ENCODE data around the gene SIGLEC1. TPM values are rescaled to one million over a fixed set of nuclear protein-coding genes. Genes with fewer than 3 reads are reported as not detected.

The SIGLEC1 gene
- total RNA-seq, 1 experiment from 2014 or later = not detected

DNA sequence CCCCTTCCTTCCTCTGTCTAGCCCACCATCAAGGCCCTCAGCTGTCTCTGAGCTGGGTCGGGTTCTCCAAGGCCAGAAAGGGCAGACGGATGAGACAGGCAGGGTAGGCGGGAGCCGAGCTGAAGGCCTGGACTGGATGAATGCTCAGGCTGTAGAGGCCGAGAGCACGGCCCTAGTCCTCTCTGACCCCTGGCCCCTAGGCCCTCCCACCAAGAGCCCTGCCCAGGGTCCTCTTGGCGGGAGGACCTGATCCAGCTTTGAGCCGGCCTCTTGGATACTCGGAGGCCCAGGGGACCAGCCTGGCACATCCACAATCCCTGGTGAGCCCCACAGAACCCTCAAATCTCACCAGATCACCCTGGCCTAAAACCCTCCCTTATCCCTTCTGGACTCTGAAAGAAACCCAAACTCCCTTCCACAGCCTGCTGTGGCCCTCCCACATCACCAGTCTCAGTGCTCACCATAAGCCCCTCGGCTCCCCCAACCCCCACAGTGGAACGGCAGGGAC lies 47.0 kb upstream of the SIGLEC1 start:
- TF ChIP-seq EZH2 (IDR thresholded peaks at IDR 0.05; ENCODE audit: low read length, unreplicated experiment) = no peak
- intact Hi-C loops (cut with micrococcal nuclease) = no loop called here
- ChIA-PET POLR2A (ENCODE audit: unreplicated experiment) (no interaction called here), CTCF (no interaction called here)
- no TSS peak for BruUV-seq (replicated peaks)
- no peaks in the 10 kb centered on the region for H3K4me1 ChIP-seq (ENCODE audit: insufficient read depth, low read length)
- no peak overlapping the region for H2AFZ ChIP-seq (ENCODE audit: low read length)
- no peak overlapping the region for H3K9ac ChIP-seq (ENCODE audit: low read length)
- H3K36me3 ChIP-seq (ENCODE audit: low read depth, low read length) = peaks cover 15% of the 10 kb centered on the region
- H4K20me1 ChIP-seq (ENCODE audit: low read length) = no peaks in the 10 kb centered on the region
- H3K27ac ChIP-seq (ENCODE audit: low read length) = no peak overlapping the region
- no peaks in the 10 kb centered on the region for H3K27me3 ChIP-seq (ENCODE audit: low read length)
- H3K4me2 ChIP-seq (ENCODE audit: low read length) = no peak overlapping the region
- H3K79me2 ChIP-seq (ENCODE audit: low read length) = peaks cover 27% of the 10 kb centered on the region
- DNase-seq = no peak
- ATAC-seq = no peak
- H3K4me3 ChIP-seq (ENCODE audit: low read length) = no peak overlapping the region
- H3F3A ChIP-seq (ENCODE audit: low read length, unreplicated experiment) = no peaks in the 10 kb centered on the region
- no peaks in the 10 kb centered on the region for H3K9me2 ChIP-seq (replicated peaks; ENCODE audit: low read length)
- H3K9me3 ChIP-seq (ENCODE audit: low read length) = no peaks in the 10 kb centered on the region

DNA sequence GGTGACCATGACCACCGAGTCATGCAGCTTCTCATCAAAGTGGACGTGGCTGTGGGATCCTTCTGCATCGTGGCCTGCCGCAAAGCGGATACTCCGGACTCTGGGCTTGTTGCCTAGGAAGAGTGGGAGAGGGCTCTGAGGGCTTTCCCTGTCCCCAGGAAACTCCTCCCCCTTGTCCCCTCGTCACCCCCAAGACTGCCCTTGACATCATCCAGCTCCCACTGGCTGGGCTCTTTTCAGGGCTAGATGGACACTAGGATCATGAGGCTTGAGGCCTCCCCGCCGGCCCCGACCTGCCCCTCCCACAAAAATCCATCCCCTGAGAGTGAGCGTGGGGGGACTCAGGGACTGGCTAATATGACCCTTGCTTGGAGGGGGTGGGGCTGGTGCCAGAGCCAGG lies 46.2 kb upstream of the SIGLEC1 start:
- DNase-seq = no peak
- no peak overlapping the region for H3K4me2 ChIP-seq (ENCODE audit: low read length)
- ChIA-PET CTCF (no interaction called here), POLR2A (ENCODE audit: unreplicated experiment) (interaction anchor here (1.2 kb wide), 1 partner anchor 9 kb away, joined by 3 read pairs; the partner anchor contains the start of gene ADISSP)
- no peak for ATAC-seq
- intact Hi-C loops (cut with micrococcal nuclease) = no loop called here
- peaks cover 19% of the 10 kb centered on the region for H3K79me2 ChIP-seq (ENCODE audit: low read length)
- no peaks in the 10 kb centered on the region for H3F3A ChIP-seq (ENCODE audit: low read length, unreplicated experiment)
- H3K36me3 ChIP-seq (ENCODE audit: low read depth, low read length) = peaks cover 15% of the 10 kb centered on the region
- TF ChIP-seq EZH2 (IDR thresholded peaks at IDR 0.05; ENCODE audit: low read length, unreplicated experiment) = no peak
- TF ChIP-seq, protein P1, sequence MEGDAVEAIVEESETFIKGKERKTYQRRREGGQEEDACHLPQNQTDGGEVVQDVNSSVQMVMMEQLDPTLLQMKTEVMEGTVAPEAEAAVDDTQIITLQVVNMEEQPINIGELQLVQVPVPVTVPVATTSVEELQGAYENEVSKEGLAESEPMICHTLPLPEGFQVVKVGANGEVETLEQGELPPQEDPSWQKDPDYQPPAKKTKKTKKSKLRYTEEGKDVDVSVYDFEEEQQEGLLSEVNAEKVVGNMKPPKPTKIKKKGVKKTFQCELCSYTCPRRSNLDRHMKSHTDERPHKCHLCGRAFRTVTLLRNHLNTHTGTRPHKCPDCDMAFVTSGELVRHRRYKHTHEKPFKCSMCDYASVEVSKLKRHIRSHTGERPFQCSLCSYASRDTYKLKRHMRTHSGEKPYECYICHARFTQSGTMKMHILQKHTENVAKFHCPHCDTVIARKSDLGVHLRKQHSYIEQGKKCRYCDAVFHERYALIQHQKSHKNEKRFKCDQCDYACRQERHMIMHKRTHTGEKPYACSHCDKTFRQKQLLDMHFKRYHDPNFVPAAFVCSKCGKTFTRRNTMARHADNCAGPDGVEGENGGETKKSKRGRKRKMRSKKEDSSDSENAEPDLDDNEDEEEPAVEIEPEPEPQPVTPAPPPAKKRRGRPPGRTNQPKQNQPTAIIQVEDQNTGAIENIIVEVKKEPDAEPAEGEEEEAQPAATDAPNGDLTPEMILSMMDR (conservative IDR thresholded peaks at IDR 0.05; ENCODE audit: low read depth, low read length) = no peak
- TF ChIP-seq EZH2phosphoT487 (IDR thresholded peaks at IDR 0.05; ENCODE audit: borderline replicate concordance, low read length) = no peak
- H4K20me1 ChIP-seq (ENCODE audit: low read length) = no peaks in the 10 kb centered on the region
- no TSS peak for BruUV-seq (replicated peaks)
- H2AFZ ChIP-seq (ENCODE audit: low read length) = no peak overlapping the region
- H3K27ac ChIP-seq (ENCODE audit: low read length) = no peak overlapping the region
- H3K9ac ChIP-seq (ENCODE audit: low read length) = no peak overlapping the region
- no peaks in the 10 kb centered on the region for H3K4me1 ChIP-seq (ENCODE audit: insufficient read depth, low read length)
- H3K9me3 ChIP-seq (ENCODE audit: low read length) = no peaks in the 10 kb centered on the region
- no peaks in the 10 kb centered on the region for H3K27me3 ChIP-seq (ENCODE audit: low read length)
- H3K4me3 ChIP-seq (ENCODE audit: low read length) = no peak overlapping the region
- H3K9me2 ChIP-seq (replicated peaks; ENCODE audit: low read length) = no peaks in the 10 kb centered on the region

DNA sequence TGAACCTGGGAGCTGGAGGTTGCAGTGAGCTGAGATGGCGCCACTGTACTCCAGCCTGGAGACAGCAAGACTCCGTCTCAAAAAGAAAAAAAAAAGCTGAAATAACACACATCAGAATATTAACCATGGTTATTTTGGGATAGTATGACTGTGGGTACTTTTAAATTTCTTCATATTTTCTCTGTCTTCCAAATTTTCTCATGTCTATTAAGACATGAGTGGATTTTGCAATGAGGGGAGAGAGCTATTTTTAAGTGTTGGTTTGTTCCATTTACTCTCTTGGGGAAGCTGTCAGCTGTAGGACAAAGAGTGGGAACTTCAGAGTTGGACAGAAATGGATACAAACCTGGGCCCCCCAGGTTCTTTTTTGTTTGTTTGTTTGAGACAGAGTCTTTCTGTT lies 44.9 kb upstream of the SIGLEC1 start:
- Histone ChIP-seq H3K27me3 (ENCODE audit: low read length) (no peaks in the 10 kb centered on the region), H3K9ac (ENCODE audit: low read length) (no peak overlapping the region), H3K4me2 (ENCODE audit: low read length) (no peak overlapping the region), H2AFZ (ENCODE audit: low read length) (no peak overlapping the region), H3K79me2 (ENCODE audit: low read length) (peaks cover 17% of the 10 kb centered on the region; the same call in 1 of the 2 replicates), H4K20me1 (ENCODE audit: low read length) (no peaks in the 10 kb centered on the region), H3K9me2 (replicated peaks; ENCODE audit: low read length) (no peaks in the 10 kb centered on the region), H3K36me3 (ENCODE audit: low read depth, low read length) (peaks cover 18% of the 10 kb centered on the region), H3K27ac (ENCODE audit: low read length) (no peak overlapping the region), H3K4me1 (ENCODE audit: insufficient read depth, low read length) (no peaks in the 10 kb centered on the region), H3F3A (ENCODE audit: low read length, unreplicated experiment) (no peaks in the 10 kb centered on the region), H3K9me3 (ENCODE audit: low read length) (no peaks in the 10 kb centered on the region), H3K4me3 (ENCODE audit: low read length) (no peak overlapping the region)
- TF ChIP-seq EZH2phosphoT487 (IDR thresholded peaks at IDR 0.05; ENCODE audit: borderline replicate concordance, low read length) = no peak
- TF ChIP-seq EZH2 (IDR thresholded peaks at IDR 0.05; ENCODE audit: low read length, unreplicated experiment) = no peak
- TF ChIP-seq, protein P1 (conservative IDR thresholded peaks at IDR 0.05; ENCODE audit: low read depth, low read length) = no peak
- CTCF ChIA-PET = interaction anchor here (1.3 kb wide), 1 partner anchor 11 kb away, joined by 4 read pairs; the partner anchor contains the start of gene ADISSP
- no peak for DNase-seq
- no peak for ATAC-seq
- POLR2A ChIA-PET (ENCODE audit: unreplicated experiment) = no interaction called here
- intact Hi-C loops (cut with micrococcal nuclease) = no loop called here
- no TSS peak for BruUV-seq (replicated peaks)
